ENCODE data around the gene TASP1. TPM values are rescaled to one million over a fixed set of nuclear protein-coding genes. Genes with fewer than 3 reads are reported as not detected.

The TASP1 gene
- total RNA-seq, 1 experiment from 2014 or later = 25.9 TPM

DNA sequence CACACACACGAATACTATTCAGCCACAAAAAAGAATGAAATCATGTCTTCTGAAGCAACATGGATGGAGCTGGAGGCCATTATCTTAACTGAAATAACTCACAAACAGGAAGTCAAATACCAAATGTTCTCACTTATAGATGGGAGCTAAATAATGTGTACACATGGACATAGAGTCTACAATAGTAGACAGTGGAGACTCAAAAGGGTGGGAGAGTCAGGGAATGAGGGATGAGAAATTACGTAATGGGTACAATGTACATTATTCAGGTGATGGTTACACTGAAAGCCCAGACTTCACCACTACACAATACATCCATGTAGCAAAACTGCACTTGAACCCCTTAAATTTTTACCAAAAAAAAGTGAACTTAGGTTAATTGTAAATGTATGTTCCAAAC is 160.4 kb downstream of the TASP1 start:
- Histone ChIP-seq H2AFZ (no peak overlapping the region), H3K27me3 (ENCODE audit: insufficient read depth, low read depth) (no peaks in the 10 kb centered on the region), H3K79me2 (ENCODE audit: low read depth) (no peaks in the 10 kb centered on the region), H4K20me1 (ENCODE audit: insufficient read depth) (no peaks in the 10 kb centered on the region), H3F3A (ENCODE audit: insufficient read depth, low read depth) (no peaks in the 10 kb centered on the region; the same call in 1 of the 2 replicates), H3K9me3 (ENCODE audit: insufficient read depth, low read depth) (no peaks in the 10 kb centered on the region), H3K4me1 (replicated peaks; ENCODE audit: insufficient read depth) (no peaks in the 10 kb centered on the region), H3K9me2 (ENCODE audit: insufficient read depth) (no peaks in the 10 kb centered on the region), H3K4me2 (no peak overlapping the region), H3K27ac (no peak overlapping the region), H3K36me3 (ENCODE audit: low read depth) (peaks cover 4% of the 10 kb centered on the region; the same call in 1 of the 2 replicates), H3K4me3 (no peak overlapping the region)
- TF ChIP-seq EZH2 (IDR thresholded peaks at IDR 0.05; ENCODE audit: low read depth) = no peak
- TF ChIP-seq, protein P1, sequence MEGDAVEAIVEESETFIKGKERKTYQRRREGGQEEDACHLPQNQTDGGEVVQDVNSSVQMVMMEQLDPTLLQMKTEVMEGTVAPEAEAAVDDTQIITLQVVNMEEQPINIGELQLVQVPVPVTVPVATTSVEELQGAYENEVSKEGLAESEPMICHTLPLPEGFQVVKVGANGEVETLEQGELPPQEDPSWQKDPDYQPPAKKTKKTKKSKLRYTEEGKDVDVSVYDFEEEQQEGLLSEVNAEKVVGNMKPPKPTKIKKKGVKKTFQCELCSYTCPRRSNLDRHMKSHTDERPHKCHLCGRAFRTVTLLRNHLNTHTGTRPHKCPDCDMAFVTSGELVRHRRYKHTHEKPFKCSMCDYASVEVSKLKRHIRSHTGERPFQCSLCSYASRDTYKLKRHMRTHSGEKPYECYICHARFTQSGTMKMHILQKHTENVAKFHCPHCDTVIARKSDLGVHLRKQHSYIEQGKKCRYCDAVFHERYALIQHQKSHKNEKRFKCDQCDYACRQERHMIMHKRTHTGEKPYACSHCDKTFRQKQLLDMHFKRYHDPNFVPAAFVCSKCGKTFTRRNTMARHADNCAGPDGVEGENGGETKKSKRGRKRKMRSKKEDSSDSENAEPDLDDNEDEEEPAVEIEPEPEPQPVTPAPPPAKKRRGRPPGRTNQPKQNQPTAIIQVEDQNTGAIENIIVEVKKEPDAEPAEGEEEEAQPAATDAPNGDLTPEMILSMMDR (conservative IDR thresholded peaks at IDR 0.05) = no peak
- no peak for DNase-seq
- CTCF ChIA-PET = interaction anchor here (0.5 kb wide), 1 partner anchor 63 kb away, joined by 3 read pairs; no protein-coding TSS in a partner anchor
- no TSS peak for BruUV-seq (replicated peaks)
- POLR2A ChIA-PET (ENCODE audit: unreplicated experiment) = no interaction called here
- intact Hi-C loops (cut with micrococcal nuclease; ENCODE audit: unreplicated experiment) = no loop called here

DNA sequence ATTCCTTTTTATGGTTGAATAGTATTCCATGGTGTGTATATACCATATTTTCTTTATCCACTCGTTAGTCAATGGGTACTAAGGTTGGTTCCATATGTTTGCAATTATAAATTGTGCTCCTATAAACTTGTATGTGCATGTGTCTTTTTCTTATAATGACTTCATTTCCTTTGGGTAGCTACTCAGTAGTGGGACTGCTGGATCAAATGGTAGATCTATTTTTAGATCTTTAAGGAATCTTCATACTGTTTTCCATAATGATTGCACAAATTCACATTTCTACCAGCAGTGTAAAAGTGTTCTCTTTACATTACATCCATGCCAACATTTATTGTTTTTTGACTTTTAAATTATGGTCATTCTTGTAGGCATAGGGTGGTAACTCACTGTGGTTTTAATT is 164.3 kb downstream of the TASP1 start:
- POLR2A ChIA-PET (ENCODE audit: unreplicated experiment) = no interaction called here
- H3K36me3 ChIP-seq (ENCODE audit: low read depth) = no peaks in the 10 kb centered on the region; the same call in 1 of the 2 replicates
- CTCF ChIA-PET = no interaction called here

DNA sequence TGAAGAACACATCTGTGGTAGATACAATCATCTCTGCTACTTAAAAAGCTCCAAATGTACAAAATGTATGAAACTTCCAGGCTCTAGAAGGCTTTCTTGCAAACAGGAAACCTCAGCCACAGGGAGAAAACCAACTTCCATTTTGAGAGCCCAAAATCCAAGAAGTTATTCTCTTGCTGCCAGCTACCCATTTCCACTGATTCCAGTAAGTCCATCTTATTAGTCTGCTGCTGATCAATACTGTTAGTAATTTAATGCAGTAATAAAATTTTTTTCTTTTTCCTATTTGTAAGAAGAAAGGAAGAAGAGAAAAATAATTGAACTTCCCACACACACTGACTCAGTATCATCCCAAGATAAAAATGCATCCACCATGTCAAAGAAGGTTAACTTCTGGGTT is 169.5 kb downstream of the TASP1 start:
- no peaks in the 10 kb centered on the region for H3K27me3 ChIP-seq (ENCODE audit: insufficient read depth, low read depth)
- H4K20me1 ChIP-seq (ENCODE audit: insufficient read depth) = no peaks in the 10 kb centered on the region
- DNase-seq = no peak
- H3K4me1 ChIP-seq (replicated peaks; ENCODE audit: insufficient read depth) = no peaks in the 10 kb centered on the region
- no peak overlapping the region for H2AFZ ChIP-seq
- no peak overlapping the region for H3K4me3 ChIP-seq
- POLR2A ChIA-PET (ENCODE audit: unreplicated experiment) = no interaction called here
- no peaks in the 10 kb centered on the region for H3K36me3 ChIP-seq (ENCODE audit: low read depth)
- TF ChIP-seq, protein P1 (conservative IDR thresholded peaks at IDR 0.05) = no peak
- TF ChIP-seq EZH2 (IDR thresholded peaks at IDR 0.05; ENCODE audit: low read depth) = no peak
- intact Hi-C loops (cut with micrococcal nuclease; ENCODE audit: unreplicated experiment) = no loop called here
- H3K9me2 ChIP-seq (ENCODE audit: insufficient read depth) = no peaks in the 10 kb centered on the region
- H3K27ac ChIP-seq = no peak overlapping the region
- no peaks in the 10 kb centered on the region for H3F3A ChIP-seq (ENCODE audit: insufficient read depth, low read depth)
- H3K4me2 ChIP-seq = no peak overlapping the region
- no peaks in the 10 kb centered on the region for H3K79me2 ChIP-seq (ENCODE audit: low read depth)
- H3K9me3 ChIP-seq (ENCODE audit: insufficient read depth, low read depth) = no peaks in the 10 kb centered on the region
- BruUV-seq (replicated peaks) = no TSS peak
- CTCF ChIA-PET = no interaction called here

More for the DNA sequence above, 164.3 kb downstream of the TASP1 start:
- no peak for TF ChIP-seq EZH2 (IDR thresholded peaks at IDR 0.05; ENCODE audit: low read depth)
- TF ChIP-seq, protein P1 (conservative IDR thresholded peaks at IDR 0.05) = no peak
- Histone ChIP-seq H3K4me2 (no peak overlapping the region), H3K4me3 (no peak overlapping the region), H3K79me2 (ENCODE audit: low read depth) (no peaks in the 10 kb centered on the region), H2AFZ (no peak overlapping the region), H3K27ac (no peak overlapping the region), H3K9me3 (ENCODE audit: insufficient read depth, low read depth) (no peaks in the 10 kb centered on the region), H3F3A (ENCODE audit: insufficient read depth, low read depth) (no peaks in the 10 kb centered on the region; the same call in 1 of the 2 replicates), H3K4me1 (replicated peaks; ENCODE audit: insufficient read depth) (no peaks in the 10 kb centered on the region), H3K9me2 (ENCODE audit: insufficient read depth) (no peaks in the 10 kb centered on the region), H4K20me1 (ENCODE audit: insufficient read depth) (no peaks in the 10 kb centered on the region), H3K27me3 (ENCODE audit: insufficient read depth, low read depth) (no peaks in the 10 kb centered on the region)
- DNase-seq = no peak
- BruUV-seq (replicated peaks) = no TSS peak
- intact Hi-C loops (cut with micrococcal nuclease; ENCODE audit: unreplicated experiment) = no loop called here

Measured in PC-9 (cell line).